Measurements from ENCODE around the gene IL1R2. TPM values are rescaled to one million over a fixed set of nuclear protein-coding genes. Genes with fewer than 3 reads are reported as not detected.
"Not testable (repeated sequence)": the region's sequence is repeated elsewhere in the genome, so short reads cannot be mapped to it uniquely, and the experiment has no call there.

IL1R2 gene
- total and polyA plus RNA-seq, 2 donors from 2014 or later, result 11.2 to 20.0 TPM

GRCh38 chr2:102002228-102002627 is 10.5 kb downstream of the IL1R2 start:
- no peak for TF ChIP-seq CTCF (IDR thresholded peaks at IDR 0.05; ENCODE audit: borderline replicate concordance, extremely low read depth, insufficient read depth)
- Histone ChIP-seq H3K4me1 (ENCODE audit: control insufficient read depth in 2 of 3, insufficient read depth in 2 of 3, low read depth in 1 of 3, low read length in 3 of 3) (peaks cover 0 to 11% (median 9%) of the 10 kb centered on the region in 3 donors), H3K9me3 (ENCODE audit: control insufficient read depth in 2 of 3, insufficient read depth in 1 of 3, low read length in 3 of 3) (no peaks in the 10 kb centered on the region), H3K9ac (ENCODE audit: low read length in 3 of 3) (no peak overlapping the region), H3K36me3 (ENCODE audit: control insufficient read depth in 2 of 3, insufficient read depth in 3 of 3, low read length in 3 of 3) (no peaks in the 10 kb centered on the region), H3K27ac (ENCODE audit: low read depth in 2 of 2, low read length in 2 of 2) (no peak overlapping the region), H3K27me3 (ENCODE audit: control insufficient read depth, insufficient read depth, low read length) (no peaks in the 10 kb centered on the region), H3K4me3 (ENCODE audit: low read length in 3 of 3) (no peak overlapping the region)
- DNase-seq, result no peak
- FAIRE-seq, result no peak
- intact Hi-C loops (cut with DNase I), result no loop called here

- H3K27me3 ChIP-seq (ENCODE audit: control insufficient read depth, insufficient read depth, low read length); H3K27ac ChIP-seq (ENCODE audit: low read depth in 2 of 2, low read length in 2 of 2); DNase-seq; FAIRE-seq; H3K4me3 ChIP-seq (ENCODE audit: low read length in 3 of 3); H3K9ac ChIP-seq (ENCODE audit: low read length in 3 of 3); H3K36me3 ChIP-seq (ENCODE audit: control insufficient read depth in 2 of 3, insufficient read depth in 3 of 3, low read length in 3 of 3); H3K9me3 ChIP-seq (ENCODE audit: control insufficient read depth in 2 of 3, insufficient read depth in 1 of 3, low read length in 3 of 3); intact Hi-C loops (cut with DNase I): not testable (repeated sequence)
- H3K4me1 ChIP-seq (ENCODE audit: control insufficient read depth in 2 of 3, insufficient read depth in 2 of 3, low read depth in 1 of 3, low read length in 3 of 3), result peaks cover 0 to 11% (median 9%) of the 10 kb centered on the region in 3 donors
Observed at GRCh38 chr2:102002909-102003308, 11.1 kb downstream of the IL1R2 start.

- Histone ChIP-seq H3K27me3 (ENCODE audit: control insufficient read depth, insufficient read depth, low read length) (no peaks in the 10 kb centered on the region), H3K9me3 (ENCODE audit: control insufficient read depth in 2 of 3, insufficient read depth in 1 of 3, low read length in 3 of 3) (no peaks in the 10 kb centered on the region), H3K36me3 (ENCODE audit: control insufficient read depth in 2 of 3, insufficient read depth in 3 of 3, low read length in 3 of 3) (no peaks in the 10 kb centered on the region), H3K9ac (ENCODE audit: low read length in 3 of 3) (no peak overlapping the region), H3K4me1 (ENCODE audit: control insufficient read depth in 2 of 3, insufficient read depth in 2 of 3, low read depth in 1 of 3, low read length in 3 of 3) (peaks cover 0 to 7% (median 4%) of the 10 kb centered on the region in 3 donors), H3K27ac (ENCODE audit: low read depth in 2 of 2, low read length in 2 of 2) (no peak overlapping the region), H3K4me3 (ENCODE audit: low read length in 3 of 3) (no peak overlapping the region)
- no peak for FAIRE-seq
- no peak for TF ChIP-seq CTCF (IDR thresholded peaks at IDR 0.05; ENCODE audit: borderline replicate concordance, extremely low read depth, insufficient read depth)
- intact Hi-C loops (cut with DNase I), result no loop called here
- DNase-seq, result no peak
Observed at GRCh38 chr2:102003696-102004095, 11.9 kb downstream of the IL1R2 start.

GRCh38 chr2:102004581-102004980 is 12.8 kb downstream of the IL1R2 start:
- no peaks in the 10 kb centered on the region for H3K9me3 ChIP-seq (ENCODE audit: control insufficient read depth in 2 of 3, insufficient read depth in 1 of 3, low read length in 3 of 3)
- H3K36me3 ChIP-seq (ENCODE audit: control insufficient read depth in 2 of 3, insufficient read depth in 3 of 3, low read length in 3 of 3), result no peaks in the 10 kb centered on the region
- TF ChIP-seq CTCF (IDR thresholded peaks at IDR 0.05; ENCODE audit: borderline replicate concordance, extremely low read depth, insufficient read depth), result no peak
- H3K27me3 ChIP-seq (ENCODE audit: control insufficient read depth, insufficient read depth, low read length), result no peaks in the 10 kb centered on the region
- peak overlapping the region in 1 of 2 donors; percentile 61 for H3K27ac ChIP-seq (ENCODE audit: low read depth in 2 of 2, low read length in 2 of 2)
- FAIRE-seq (no peak), DNase-seq (peak in 1 of 5 donors; percentile 22)
- intact Hi-C loops (cut with DNase I), result no loop called here
- H3K4me3 ChIP-seq (ENCODE audit: low read length in 3 of 3), result no peak overlapping the region
- no peak overlapping the region for H3K9ac ChIP-seq (ENCODE audit: low read length in 3 of 3)
- H3K4me1 ChIP-seq (ENCODE audit: control insufficient read depth in 2 of 3, insufficient read depth in 2 of 3, low read depth in 1 of 3, low read length in 3 of 3), result peaks cover 0 to 7% (median 3%) of the 10 kb centered on the region in 3 donors

Data from kidney (tissue), 14 donors.